CD14-positive monocyte (primary cell): ENCODE measurements around the gene VPS39. TPM values are rescaled to one million over a fixed set of nuclear protein-coding genes. Genes with fewer than 3 reads are reported as not detected.

Experiments used
- DNase-seq, 3 donors: peaks; one replicate each; pipeline ENCODE4 v3.0.0-alpha.2; 2011 to 2022
- H2AFZ ChIP-seq: 2 replicates; pipeline ENCODE4 v1.6.0; 2012; ENCODE audit warnings: mild to moderate bottlenecking, low read depth, low read length, inconsistent platforms; ENCODE audit not compliant: insufficient read depth, poor library complexity, severe bottlenecking
- H3K27ac ChIP-seq, 2 donors: 1 replicate in 1 of 2; 2 replicates in 1 of 2; pipeline ENCODE4 v1.5.1; 2012 to 2013; ENCODE audit warnings: low read length in 2 of 2, control low read depth in 1 of 2, inconsistent platforms in 1 of 2, low read depth in 1 of 2, mild to moderate bottlenecking in 1 of 2
- H3K27me3 ChIP-seq, 2 donors: one replicate each; pipeline versions ENCODE4 v1.6.0 to v1.6.1; 2011 to 2013; ENCODE audit warnings: low read length in 2 of 2; ENCODE audit not compliant: control insufficient read depth in 2 of 2, insufficient read depth in 2 of 2
- H3K36me3 ChIP-seq, 2 donors: replicated peaks in 1 of 2; 1 replicate in 1 of 2; 2 replicates in 1 of 2; pipeline versions ENCODE4 v1.5.1 to v1.6.1; 2012 to 2013; ENCODE audit warnings: low read length in 2 of 2, control low read depth in 1 of 2, inconsistent platforms in 1 of 2, mild to moderate bottlenecking in 1 of 2; ENCODE audit not compliant: insufficient read depth in 2 of 2, control insufficient read depth in 1 of 2
- H3K4me1 ChIP-seq, 2 donors: 1 replicate in 1 of 2; 2 replicates in 1 of 2; pipeline versions ENCODE4 v1.5.1 to v1.6.1; 2012 to 2013; ENCODE audit warnings: low read length in 2 of 2, control low read depth in 1 of 2, inconsistent platforms in 1 of 2, mild to moderate bottlenecking in 1 of 2, moderate library complexity in 1 of 2; ENCODE audit not compliant: insufficient read depth in 2 of 2, control insufficient read depth in 1 of 2
- H3K4me2 ChIP-seq: replicated peaks from 2 replicates; pipeline ENCODE3; 2012; ENCODE audit warnings: low read length, moderate library complexity, mild to moderate bottlenecking; ENCODE audit not compliant: poor library complexity, severe bottlenecking; ENCODE audit errors: extremely low read depth
- H3K4me3 ChIP-seq, 3 experiments: fragments of 200-600 bp in 1 of 3; sonication (generic) in 1 of 3; replicated peaks in 1 of 3; 1 replicate in 2 of 3; 2 replicates in 1 of 3; pipeline ENCODE4 v1.5.1; 2011 to 2013; ENCODE audit warnings: low read length in 3 of 3, mild to moderate bottlenecking in 3 of 3, control low read depth in 2 of 3, low read depth in 2 of 3, inconsistent platforms in 1 of 3, moderate library complexity in 1 of 3
- H3K79me2 ChIP-seq: 2 replicates; pipeline ENCODE4 v1.6.0; 2012; ENCODE audit warnings: mild to moderate bottlenecking, control low read depth, inconsistent platforms, low read length, moderate library complexity; ENCODE audit not compliant: insufficient read depth
- H3K9ac ChIP-seq: 2 replicates; pipeline ENCODE4 v1.6.0; 2017; ENCODE audit warnings: low read length, mild to moderate bottlenecking; ENCODE audit not compliant: insufficient read depth, poor library complexity, severe bottlenecking
- H3K9me3 ChIP-seq, 2 donors: replicated peaks in 1 of 2; 1 replicate in 1 of 2; 2 replicates in 1 of 2; pipeline versions ENCODE4 v1.5.1 to v1.6.1; 2012 to 2013; ENCODE audit warnings: low read length in 2 of 2, control low read depth in 1 of 2; ENCODE audit not compliant: control insufficient read depth in 1 of 2, insufficient read depth in 1 of 2
- H4K20me1 ChIP-seq: 2 replicates; pipeline ENCODE4 v1.6.0; 2012; ENCODE audit warnings: mild to moderate bottlenecking, low read length, control low read depth, moderate library complexity; ENCODE audit not compliant: insufficient read depth
- H3K27ac Mint-ChIP-seq, 7 donors: one replicate each; pipeline ENCODE4 v1.8.0; 2020; ENCODE audit warnings: mild to moderate bottlenecking in 7 of 7, mixed read lengths in 7 of 7, moderate library complexity in 6 of 7, inconsistent platforms in 2 of 7
- H3K27me3 Mint-ChIP-seq, 3 donors: one replicate each; pipeline ENCODE4 v1.8.0; 2021 to 2022; ENCODE audit warnings: low read depth in 3 of 3, mild to moderate bottlenecking in 3 of 3, mixed read lengths in 3 of 3, moderate library complexity in 3 of 3, inconsistent platforms in 1 of 3
- H3K36me3 Mint-ChIP-seq, 2 donors: one replicate each; pipeline ENCODE4 v1.8.0; 2020; ENCODE audit warnings: mixed read lengths in 2 of 2, inconsistent platforms in 1 of 2, mild to moderate bottlenecking in 1 of 2
- H3K4me1 Mint-ChIP-seq: one replicate; pipeline ENCODE4 v1.8.0; 2020; ENCODE audit warnings: mild to moderate bottlenecking, mixed read lengths
- H3K4me3 Mint-ChIP-seq, 2 donors: one replicate each; pipeline ENCODE4 v1.8.0; 2020; ENCODE audit warnings: mild to moderate bottlenecking in 2 of 2, mixed read lengths in 2 of 2, moderate library complexity in 1 of 2
- H3K9me3 Mint-ChIP-seq, 7 donors: one replicate each; pipeline ENCODE4 v1.8.0; 2020 to 2022; ENCODE audit warnings: mixed read lengths in 7 of 7, mild to moderate bottlenecking in 6 of 7, moderate library complexity in 6 of 7, inconsistent platforms in 2 of 7
- CTCF ChIP-seq: fragments of 200-600 bp; IDR thresholded peaks from one replicate; pipeline ENCODE4 v1.8.0; 2022; ENCODE audit warnings: antibody characterized with exemption, mild to moderate bottlenecking
- WGBS: methylation state at CpG from one replicate; pipeline ENCODE4 v1.1.5; 2013; ENCODE audit warnings: missing lambda C conversion rate; ENCODE audit not compliant: insufficient coverage; 5-methylcytosine and 5-hydroxymethylcytosine counted together
- intact Hi-C, 2 donors: fragments of 100-400 bp; cut with micrococcal nuclease; formaldehyde crosslinking; loops; one replicate each; pipeline versions ENCODE4 v1.15.0 to v1.15.1; 2023
- polyA plus RNA-seq, 3 donors: library from polyadenylated mRNA; depleted of rRNA in 1 of 3; unstranded in 2 of 3; stranded (reverse) in 1 of 3; fragments of 300-500 nt in 2 of 3; fragments of >200 nt in 1 of 3; fragmentation: Illumina TruSeq in 2 of 3; gene quantifications; 1 replicate in 2 of 3; 2 replicates in 1 of 3; pipeline ENCODE4 v1.2.3, GENCODE V29; 2012 to 2021

VPS39 gene
- polyA plus RNA-seq, 3 donors, result 16.8 to 102 (median 25.8) TPM

- no peak for DNase-seq
- Mint-ChIP-seq H3K4me1 (peaks cover 4% of the 10 kb centered on the region), H3K36me3 (no peaks in the 10 kb centered on the region), H3K9me3 (no peaks in the 10 kb centered on the region), H3K27ac (no peak overlapping the region), H3K4me3 (no peak overlapping the region), H3K27me3 (peaks cover 0 to 4% (median 3%) of the 10 kb centered on the region in 3 donors)
- Histone ChIP-seq H3K4me3 (no peak overlapping the region), H4K20me1 (no peaks in the 10 kb centered on the region), H3K27me3 (no peaks in the 10 kb centered on the region), H3K9me3 (no peaks in the 10 kb centered on the region), H3K9ac (no peak overlapping the region), H3K27ac (no peak overlapping the region), H3K4me2 (no peak overlapping the region), H3K79me2 (no peaks in the 10 kb centered on the region), H3K4me1 (no peaks in the 10 kb centered on the region), H3K36me3 (no peaks in the 10 kb centered on the region), H2AFZ (no peak overlapping the region)
- intact Hi-C loops, result no loop called here
- WGBS, result 98% methylated on average over 11 of the region's 14 CpGs
- TF ChIP-seq CTCF, result no peak
Observed at GRCh38 chr15:42152196-42152920, 55.7 kb downstream of the VPS39 start.

GRCh38 chr15:42151736-42152135 lies 56.4 kb downstream of the VPS39 start:
- Histone ChIP-seq H3K36me3 (no peaks in the 10 kb centered on the region), H3K27ac (no peak overlapping the region), H3K9ac (no peak overlapping the region), H3K4me3 (no peak overlapping the region), H3K9me3 (no peaks in the 10 kb centered on the region), H3K27me3 (no peaks in the 10 kb centered on the region), H3K79me2 (no peaks in the 10 kb centered on the region), H4K20me1 (no peaks in the 10 kb centered on the region), H3K4me2 (no peak overlapping the region), H2AFZ (no peak overlapping the region), H3K4me1 (no peaks in the 10 kb centered on the region)
- no peak overlapping the region for H3K4me3 Mint-ChIP-seq
- no peak overlapping the region for H3K27ac Mint-ChIP-seq
- peaks cover 0 to 4% (median 3%) of the 10 kb centered on the region in 3 donors for H3K27me3 Mint-ChIP-seq
- no peak for TF ChIP-seq CTCF
- H3K36me3 Mint-ChIP-seq, result no peaks in the 10 kb centered on the region
- no peaks in the 10 kb centered on the region for H3K9me3 Mint-ChIP-seq
- WGBS, result 100% methylated on average over 3 of the region's 4 CpGs
- peaks cover 4% of the 10 kb centered on the region for H3K4me1 Mint-ChIP-seq
- intact Hi-C loops, result no loop called here
- no peak for DNase-seq
